HG03469 (cell line): ENCODE data around the gene TNRC18.
"Not testable (repeated sequence)": the region's sequence is repeated elsewhere in the genome, so short reads cannot be mapped to it uniquely, and the experiment has no call there.

Source experiments
- ATAC-seq: cut with Tn5 transposase; IDR thresholded peaks from one replicate; pipeline ENCODE4 v1.9.1; 2021; ENCODE audit warnings: mild to moderate bottlenecking, moderate library complexity, moderate number of reproducible peaks; ENCODE audit not compliant: unreplicated experiment

The TNRC18 gene

DNA sequence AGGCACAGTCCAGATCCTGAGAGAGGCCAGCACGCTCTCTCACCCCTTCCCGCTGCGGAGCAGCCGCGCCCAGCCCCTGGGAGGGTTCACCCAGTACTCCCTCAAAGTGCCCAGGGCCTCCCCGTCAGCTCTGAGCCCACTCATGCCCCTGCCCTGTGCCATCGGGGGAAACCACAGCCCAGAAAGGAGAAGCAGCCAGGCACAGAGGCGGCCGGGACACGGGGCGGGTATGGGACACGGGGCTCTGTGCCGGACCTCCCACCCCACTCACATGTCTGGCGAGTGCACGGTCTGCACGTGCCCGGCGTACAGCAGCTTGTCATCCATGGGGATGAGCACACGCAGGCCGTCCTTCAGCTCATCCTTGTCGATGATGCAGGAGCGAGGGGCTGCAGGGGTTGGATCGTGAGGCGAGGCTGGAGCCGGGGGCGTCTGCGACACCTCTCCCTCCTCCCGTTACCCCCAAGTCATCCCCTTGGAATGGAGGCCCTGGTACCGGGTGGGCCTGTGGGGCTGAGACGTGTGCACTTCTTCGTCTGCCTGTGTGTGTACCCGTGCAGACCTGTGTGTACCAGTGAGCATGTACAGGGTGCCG is 102.7 kb downstream of the TNRC18 start:
- no peak for ATAC-seq

DNA sequence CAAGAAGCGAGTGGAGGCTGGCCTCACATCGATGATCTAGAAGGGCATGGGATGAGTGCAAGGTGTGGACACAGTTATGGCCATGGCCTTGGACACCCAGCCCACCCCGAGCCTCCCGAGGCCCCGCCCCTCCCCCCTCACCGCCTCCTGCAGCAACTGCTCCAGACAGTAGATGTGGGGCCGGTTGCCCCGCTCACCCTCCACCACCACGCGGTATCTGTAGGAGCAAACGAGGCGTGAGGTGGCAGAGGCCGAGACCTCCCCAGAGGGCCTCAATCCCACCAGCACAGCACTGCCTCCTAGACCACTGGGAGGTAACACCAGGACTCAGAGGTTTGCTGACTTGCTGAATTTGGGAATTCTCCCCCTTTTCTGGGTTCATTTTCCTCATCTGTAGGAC is 103.2 kb downstream of the TNRC18 start:
- no peak for ATAC-seq

DNA sequence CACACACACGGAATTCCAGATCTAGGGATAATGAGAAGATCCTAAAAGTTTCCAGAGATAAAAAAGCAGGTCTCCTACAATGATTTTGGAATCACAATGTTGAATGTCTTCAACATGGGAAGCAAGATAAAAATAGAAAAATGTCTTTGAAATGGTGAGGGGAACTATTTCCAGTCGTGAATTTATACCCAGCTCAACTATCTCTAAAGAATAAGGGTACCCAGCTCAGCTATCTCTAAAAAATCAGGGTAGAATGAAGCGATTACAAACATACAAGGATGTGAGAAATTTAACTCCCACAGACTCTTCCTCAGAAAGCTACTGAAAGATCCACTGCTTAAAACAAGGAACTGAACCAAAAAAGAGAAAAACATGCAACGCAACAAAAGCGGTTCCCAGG is 105.0 kb downstream of the TNRC18 start:
- ATAC-seq = not testable (repeated sequence)

DNA sequence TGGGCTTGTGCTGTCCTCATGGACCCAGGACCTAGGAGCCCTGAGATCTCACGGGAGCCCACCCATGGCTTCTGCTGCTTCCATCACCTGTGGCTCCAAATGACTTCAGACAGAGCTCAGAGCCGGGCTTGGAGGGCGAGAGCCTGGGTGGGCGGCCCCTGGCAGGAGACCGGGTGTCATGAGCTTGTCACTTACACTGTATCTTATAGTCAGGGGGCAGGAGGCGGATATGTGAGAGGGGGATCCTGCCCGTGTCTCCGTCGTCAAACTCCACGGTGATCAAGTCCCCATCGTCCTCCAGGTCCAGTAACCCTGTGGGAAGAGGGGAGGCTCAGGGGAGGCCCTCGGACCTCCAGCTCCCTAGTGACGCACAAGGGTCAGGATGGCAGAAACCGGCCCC is 107.9 kb downstream of the TNRC18 start:
- no peak for ATAC-seq

DNA sequence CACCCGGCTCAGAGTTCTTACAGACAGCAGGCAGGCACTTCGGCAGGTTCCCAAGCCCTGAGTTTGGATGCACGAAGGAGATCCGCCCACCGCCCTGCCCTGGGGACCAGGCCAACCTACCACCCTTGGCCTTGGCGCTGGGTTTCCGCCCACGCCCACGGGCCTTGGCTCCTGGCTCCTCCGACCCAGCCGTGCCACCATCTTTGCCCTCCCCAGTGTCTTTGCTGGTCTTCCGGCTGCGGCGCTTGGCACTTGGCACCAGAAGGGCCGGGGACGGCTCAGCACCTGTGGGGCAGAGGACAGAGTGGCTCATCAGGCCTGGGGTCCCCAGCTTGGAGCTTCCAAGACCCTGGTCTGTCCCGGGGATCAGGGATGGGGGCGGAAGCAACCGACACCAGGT is 108.8 kb downstream of the TNRC18 start:
- ATAC-seq = no peak

DNA sequence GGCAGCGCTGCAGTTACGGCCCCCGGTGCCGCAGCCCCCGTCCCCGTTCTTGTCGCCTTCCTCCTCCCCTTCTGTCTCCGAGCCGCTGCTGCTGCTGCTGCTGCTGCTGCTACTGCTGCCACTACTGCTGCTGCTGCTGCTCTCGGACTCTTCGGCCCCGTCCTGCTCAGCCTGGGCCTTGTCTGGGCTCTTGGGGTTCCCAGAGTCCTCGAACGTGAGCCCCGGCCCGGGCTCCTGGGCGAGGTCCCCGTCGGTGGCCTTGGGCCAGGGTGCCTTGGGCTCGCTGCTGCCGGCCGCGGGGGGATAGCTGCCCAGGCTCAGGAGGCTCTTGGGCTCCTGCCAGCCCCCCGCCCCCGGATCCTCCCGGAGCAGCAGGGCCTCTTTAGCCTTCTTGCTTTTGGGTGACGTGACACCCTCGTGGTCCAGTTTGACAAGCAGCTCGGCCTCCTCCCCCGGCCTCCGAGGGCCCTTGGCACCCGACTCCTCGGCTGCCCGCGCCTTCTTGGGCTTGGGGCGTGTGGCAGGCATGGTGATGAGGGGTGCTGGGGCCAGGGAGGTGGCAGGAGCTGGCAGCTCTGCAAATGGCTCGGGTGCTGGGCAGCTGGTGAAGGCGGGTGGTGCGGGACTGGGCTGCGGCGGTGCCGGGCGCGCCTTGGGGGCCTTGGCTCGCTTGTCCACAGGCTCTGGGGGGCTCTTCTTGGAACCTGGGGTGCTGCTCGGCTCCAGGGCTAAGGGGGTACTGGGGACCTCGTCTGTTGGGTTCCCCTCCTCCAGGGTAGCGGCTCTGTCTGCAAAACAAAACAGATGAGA is 110.4 kb downstream of the TNRC18 start:
- not testable (repeated sequence) for ATAC-seq

DNA sequence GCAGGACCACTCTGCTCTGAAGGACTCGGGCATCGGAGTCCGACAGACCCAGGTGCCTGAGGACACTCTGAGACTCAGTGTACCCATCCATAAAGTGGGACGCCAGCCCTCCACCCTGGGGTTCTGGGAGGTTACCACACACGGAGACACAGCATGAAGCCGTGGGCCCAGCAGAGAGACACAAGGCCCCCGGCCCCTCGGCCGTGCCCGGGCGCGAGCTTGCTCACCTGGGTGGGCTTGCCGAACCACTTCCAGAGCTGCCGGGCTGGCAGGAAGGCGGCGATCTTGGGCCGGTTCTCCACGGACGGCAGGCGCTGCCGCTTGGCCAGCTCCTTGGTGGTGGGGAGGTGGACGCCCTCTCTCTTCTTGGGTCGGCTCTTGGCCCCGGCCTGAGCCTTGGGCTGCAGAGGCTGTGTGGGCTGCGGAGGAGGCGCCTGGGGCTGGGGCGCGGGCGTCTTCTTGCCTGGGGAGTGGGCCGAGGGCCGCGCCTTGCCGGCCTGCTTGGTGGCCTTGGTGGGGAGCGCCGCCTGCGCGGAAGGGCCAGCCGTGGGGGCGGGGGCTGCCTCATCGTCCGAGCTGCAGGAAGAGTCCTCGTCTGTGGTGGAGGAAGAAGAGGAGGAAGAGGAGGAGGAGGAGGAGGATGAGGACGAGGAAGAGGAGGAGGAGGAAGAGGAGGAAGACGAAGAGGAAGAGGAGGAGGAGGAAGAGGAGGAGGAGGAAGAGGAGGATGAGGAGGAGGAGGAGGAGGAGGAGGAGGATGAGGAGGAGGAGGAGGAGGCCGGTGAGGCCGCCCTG is 111.2 kb downstream of the TNRC18 start:
- not testable (repeated sequence) for ATAC-seq

DNA sequence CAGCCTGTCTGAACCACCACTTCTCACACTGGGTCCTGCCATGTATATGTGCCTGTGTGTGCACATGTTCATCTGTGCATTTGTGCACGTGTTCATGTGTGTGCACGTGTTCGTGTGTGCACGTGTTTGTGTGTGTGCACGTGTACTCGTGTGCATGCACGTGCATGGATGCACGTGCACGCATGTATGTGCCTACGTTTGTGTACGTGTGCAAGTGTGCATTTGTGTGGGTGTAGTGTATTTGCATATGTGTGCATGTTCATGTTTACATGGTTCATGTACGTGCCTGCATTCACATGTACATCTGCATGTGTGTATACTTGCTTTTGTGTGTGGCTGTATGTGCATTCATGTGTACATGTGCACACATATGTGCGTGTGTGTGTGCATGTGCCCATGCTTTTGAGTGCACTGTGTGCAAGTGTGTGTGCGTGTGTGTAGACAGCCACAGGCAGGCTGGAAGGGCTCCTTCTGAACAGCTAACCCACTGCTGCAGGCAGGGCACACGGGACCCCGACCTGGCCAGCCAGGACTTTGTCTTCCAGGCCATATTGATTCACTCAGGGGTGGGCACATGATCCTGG is 112.7 kb downstream of the TNRC18 start:
- no peak for ATAC-seq

DNA sequence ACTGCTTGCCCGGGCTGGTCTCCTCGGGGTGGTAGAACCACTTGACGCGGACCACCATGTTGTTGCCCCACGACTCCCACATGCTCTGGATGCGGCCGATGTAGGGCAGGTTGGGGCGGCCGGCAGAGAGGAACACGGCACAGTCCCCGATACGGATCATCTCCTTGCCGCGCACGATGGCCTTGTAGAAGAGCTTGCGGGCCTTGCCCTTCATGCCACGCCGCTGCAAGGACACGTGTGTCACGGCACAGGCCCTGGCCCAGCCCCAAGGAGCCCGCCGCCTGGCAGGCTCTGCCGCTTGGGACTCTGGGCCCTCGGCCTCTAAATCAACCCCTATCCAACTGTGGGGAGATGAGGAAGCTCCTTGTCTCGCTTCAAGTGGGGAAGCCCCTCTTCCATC is 114.5 kb downstream of the TNRC18 start:
- no peak for ATAC-seq

DNA sequence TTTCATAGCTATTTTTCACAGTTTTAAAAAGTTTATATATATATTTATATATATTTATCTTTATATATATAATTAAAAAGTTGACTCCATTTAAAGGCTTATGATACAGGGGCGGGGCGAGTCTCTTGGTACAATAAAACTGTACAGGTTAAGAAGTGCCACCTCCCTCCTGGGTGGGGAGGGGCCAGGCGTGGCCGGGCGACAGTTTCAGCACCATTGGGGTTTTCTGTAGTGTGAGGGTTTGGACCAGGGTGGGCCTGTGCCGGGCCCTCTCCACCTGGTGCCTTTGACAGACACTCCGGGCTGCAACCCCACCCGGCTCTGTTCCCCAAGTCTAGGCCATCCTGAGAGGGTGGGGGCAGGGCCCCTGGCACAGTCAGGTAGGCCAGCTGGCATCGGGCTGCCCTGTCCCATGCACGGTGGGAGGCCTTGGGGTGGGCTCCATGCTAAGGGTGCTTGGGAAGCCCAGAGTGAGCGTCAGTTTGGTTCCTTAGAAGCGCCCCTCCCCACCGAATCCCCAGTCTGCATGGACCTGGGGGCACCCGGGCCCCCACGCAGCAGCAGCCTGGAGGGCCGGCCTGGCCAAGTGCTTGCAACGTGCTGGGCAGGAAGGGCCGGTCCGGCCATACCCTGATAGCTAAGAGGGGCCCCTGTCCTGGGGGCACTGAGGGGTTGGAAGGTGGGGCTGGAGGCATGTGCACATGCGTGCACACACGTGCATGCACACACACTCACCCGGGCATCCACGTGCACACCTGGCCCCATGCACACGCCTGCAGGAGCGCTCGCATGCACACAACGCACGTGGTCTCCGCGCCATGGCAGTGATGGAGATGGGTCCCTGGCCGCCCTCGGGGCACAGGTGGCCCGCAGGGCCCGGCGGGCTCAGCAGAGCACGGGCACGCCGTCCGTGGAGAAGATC is 116.2 kb downstream of the TNRC18 start:
- ATAC-seq = not testable (repeated sequence)

DNA sequence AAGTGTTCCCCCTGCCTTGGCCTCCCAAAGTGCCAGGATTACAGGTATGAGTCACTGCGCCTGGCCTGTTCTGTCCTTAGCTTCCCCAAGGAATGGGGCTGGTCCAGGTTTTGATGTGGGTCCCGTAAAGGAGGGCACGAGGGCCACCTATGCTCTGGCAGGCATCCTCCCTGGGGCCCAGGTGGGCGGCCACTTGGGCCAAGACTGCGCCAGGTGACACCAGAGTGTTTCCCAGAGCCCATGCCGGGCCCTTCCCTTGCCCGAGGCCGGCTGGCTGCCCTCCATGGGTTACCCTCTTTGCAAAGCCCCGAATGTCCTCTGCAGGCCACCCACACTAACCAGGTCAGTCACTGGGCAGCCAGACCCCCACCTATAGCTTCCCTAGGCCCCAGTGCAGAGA is 118.6 kb downstream of the TNRC18 start:
- not testable (repeated sequence) for ATAC-seq

DNA sequence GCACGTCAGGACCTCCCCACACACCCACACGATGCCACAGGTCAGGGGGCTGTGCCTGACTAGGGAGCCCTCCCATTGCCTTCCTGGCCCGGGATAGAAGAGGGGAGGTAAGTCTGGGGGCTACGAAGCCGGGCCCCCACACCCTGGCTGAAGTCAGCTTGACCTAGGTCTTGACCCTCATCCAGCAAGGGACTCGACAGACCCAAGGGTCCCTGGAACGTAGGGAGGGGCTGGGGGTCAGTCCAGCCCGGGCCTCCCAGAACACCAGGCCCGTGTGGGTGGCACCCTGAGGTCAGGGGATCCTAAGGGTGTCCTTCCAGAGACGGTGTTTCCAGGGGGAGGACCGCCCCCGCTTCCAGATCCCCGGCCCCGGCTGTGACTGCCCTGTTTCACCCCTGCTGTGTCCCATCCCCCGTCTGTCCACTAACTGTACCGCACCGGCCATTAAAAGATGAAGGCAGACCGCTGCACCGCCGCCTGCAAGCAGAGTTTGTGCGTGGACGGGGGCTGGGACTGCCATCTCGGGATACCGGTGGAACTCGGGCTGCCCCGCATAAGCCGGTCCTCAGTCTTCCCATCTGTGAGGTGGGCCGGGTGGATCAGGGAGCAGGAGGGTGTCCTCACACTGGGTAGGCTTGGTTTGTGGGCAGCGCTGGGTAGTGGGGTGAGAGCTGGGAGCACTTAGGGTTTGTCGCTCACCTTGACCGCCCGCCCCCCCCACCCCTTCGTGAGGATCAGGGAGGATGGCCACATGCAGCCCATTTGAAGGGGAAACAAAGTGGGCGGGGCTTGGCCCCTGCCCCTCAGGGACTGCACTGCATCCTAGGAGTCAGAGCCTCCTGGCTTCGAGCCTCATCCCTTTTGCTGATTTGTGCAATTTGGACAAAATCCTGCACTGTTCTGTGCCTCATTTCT is 119.8 kb downstream of the TNRC18 start:
- ATAC-seq = no peak

DNA sequence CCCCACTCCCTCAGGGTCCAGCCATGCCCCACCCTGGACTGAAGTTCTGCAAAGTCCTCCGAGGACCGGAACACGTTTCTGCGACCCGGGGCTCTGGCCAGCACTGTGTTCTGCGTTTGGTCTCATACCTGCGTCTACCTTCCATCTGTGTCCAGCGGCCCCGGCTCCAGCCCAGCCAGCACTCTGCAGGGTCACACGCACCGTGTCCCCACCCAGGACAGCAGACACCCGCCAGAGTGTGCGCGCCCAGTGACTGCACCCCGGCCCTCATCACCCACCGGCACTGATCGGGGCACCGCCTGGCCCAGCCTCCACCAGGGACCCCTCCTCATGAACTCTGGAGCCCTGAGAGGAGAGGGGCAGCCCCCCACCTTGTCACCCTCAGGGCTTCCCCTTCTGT is 120.6 kb downstream of the TNRC18 start:
- ATAC-seq = no peak

DNA sequence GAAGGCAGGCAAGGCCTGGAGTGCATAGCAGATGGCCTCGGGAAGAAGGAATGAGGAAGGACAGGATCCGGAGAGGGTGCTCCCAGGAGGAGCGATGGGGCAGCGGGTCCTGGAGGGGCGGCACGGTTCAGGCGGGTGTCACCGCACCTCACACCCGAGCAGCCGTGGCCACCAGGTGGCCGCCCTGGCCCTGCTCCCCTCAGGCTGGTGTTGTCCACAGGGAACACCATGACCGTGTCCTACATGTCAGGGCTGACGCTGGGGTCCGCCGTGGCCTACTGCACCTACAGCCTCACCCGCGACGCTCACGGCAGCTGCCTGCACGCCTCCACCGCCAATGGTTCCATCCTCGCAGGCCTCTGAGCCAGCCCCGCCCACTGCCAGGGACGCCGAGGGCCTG is 121.1 kb downstream of the TNRC18 start:
- no peak for ATAC-seq

DNA sequence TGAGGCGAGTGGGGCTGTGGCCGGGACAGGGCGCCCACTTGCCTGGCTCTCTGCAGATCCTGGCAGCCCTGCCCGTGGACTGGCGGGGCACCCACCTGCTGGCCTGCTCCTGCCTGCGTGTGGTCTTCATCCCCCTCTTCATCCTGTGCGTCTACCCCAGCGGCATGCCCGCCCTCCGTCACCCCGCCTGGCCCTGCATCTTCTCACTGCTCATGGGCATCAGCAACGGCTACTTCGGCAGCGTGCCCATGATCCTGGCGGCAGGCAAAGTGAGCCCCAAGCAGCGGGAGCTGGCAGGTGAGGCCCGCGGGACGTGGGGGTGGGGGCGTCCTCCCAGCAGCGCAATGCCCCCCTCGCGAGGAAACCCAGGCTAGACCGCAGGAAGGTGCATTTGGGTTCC is 123.3 kb downstream of the TNRC18 start:
- no peak for ATAC-seq

DNA sequence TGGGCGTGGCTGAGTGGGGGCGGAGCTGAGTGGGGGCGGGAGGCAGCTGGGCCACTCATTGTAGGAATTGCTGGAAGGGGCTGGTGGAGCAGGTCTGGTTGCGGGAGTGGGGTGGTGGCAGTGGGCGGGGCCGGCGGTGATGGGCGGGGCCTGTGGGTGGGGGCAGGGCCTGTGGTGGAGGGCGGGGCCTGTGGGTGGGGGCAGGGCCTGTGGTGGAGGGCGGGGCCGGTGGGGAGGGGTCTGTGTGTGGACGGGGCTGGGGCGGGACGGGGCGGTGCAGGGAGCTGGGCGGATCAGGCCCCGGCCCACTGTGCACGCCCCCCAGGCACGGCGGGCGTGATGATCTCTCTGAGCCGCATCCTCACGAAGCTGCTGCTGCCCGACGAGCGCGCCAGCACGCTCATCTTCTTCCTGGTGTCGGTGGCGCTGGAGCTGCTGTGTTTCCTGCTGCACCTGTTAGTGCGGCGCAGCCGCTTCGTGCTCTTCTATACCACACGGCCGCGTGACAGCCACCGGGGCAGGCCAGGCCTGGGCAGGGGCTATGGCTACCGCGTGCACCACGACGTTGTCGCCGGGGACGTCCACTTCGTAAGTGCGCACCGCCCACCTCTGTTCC is 126.9 kb downstream of the TNRC18 start:
- no peak for ATAC-seq

DNA sequence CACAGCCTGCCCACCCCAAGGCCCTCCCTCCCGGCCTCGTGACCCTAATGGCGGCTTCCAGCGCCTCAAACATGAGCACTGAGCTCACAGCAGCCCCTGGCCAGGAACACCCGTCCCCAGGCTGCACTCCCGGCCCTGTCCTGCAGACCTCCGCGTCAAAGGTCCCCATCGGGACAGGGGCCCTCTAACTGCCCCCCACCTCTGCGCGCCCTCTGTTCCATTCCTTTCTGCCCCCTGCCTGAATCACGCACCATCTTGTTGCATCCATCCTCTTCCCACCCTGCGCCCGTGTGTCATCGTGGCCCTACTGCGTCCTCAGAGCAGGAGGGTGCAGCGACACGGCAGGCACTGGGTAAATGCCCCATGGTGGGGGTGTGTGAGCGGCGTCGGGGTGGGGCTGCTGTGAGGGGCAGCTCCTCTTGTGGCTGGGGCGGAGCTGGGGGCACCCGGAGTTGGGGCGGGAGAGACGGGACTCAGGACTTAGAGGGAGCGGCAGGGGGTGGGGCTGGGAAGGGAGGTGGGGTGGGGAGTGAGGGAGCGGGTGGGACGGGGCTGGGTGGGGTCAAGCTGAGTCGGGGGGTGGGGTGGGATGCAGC is 127.5 kb downstream of the TNRC18 start:
- ATAC-seq = no peak
